Tibial nerve (tissue), 4 donors: ENCODE measurements around the gene RIOK1. TPM values are rescaled to one million over a fixed set of nuclear protein-coding genes. Genes with fewer than 3 reads are reported as not detected.

Experiments
- DNase-seq, 2 donors: peaks; one replicate each; pipeline ENCODE4 v3.0.0-alpha.2; 2019; ENCODE audit warnings: low spot score in 2 of 2
- H3K27ac ChIP-seq, 4 donors: fragments of 200-600 bp; sonication (generic) in 3 of 4; one replicate each; pipeline ENCODE4 v1.5.1; 2017 to 2019; ENCODE audit warnings: mild to moderate bottlenecking in 1 of 4
- H3K27me3 ChIP-seq, 2 donors: fragments of 200-600 bp; sonication (generic) in 1 of 2; one replicate each; pipeline versions ENCODE4 v1.5.1 to v1.6.0; 2017 to 2019
- H3K36me3 ChIP-seq, 3 donors: fragments of 200-600 bp; sonication (generic); one replicate each; pipeline ENCODE4 v1.5.1; 2018 to 2019
- H3K4me1 ChIP-seq, 4 donors: fragments of 200-600 bp; sonication (generic) in 3 of 4; one replicate each; pipeline ENCODE4 v1.5.1; 2017 to 2019
- H3K4me3 ChIP-seq, 4 donors: fragments of 200-600 bp; sonication (generic) in 3 of 4; one replicate each; pipeline ENCODE4 v1.5.1; 2017 to 2019; ENCODE audit warnings: mild to moderate bottlenecking in 1 of 4, moderate library complexity in 1 of 4
- H3K9me3 ChIP-seq, 4 donors: fragments of 200-600 bp; sonication (generic) in 3 of 4; one replicate each; pipeline ENCODE4 v1.5.1; 2017 to 2019
- CTCF ChIP-seq, 5 experiments: fragments of 200-600 bp in 3 of 5; fragments of 450-650 bp in 2 of 5; sonication (generic) in 3 of 5; IDR thresholded peaks; one replicate each; pipeline ENCODE4 v1.5.1; 2016 to 2019; ENCODE audit warnings: antibody characterized with exemption in 5 of 5, mild to moderate bottlenecking in 3 of 5, moderate library complexity in 2 of 5
- EP300 ChIP-seq, 2 donors: sonication (generic); formaldehyde crosslinking; IDR thresholded peaks; one replicate each; pipeline ENCODE4 v1.6.1; 2017; ENCODE audit warnings: antibody characterized with exemption in 2 of 2, mild to moderate bottlenecking in 1 of 2
- POLR2A ChIP-seq, 2 donors: fragments of 450-650 bp; IDR thresholded peaks; one replicate each; pipeline ENCODE4 v1.6.1; 2017; ENCODE audit warnings: antibody characterized with exemption in 2 of 2, mild to moderate bottlenecking in 2 of 2, moderate library complexity in 2 of 2
- WGBS, 2 donors: methylation state at CpG; one replicate each; pipeline ENCODE4 v1.1.5; 2018; 5-methylcytosine and 5-hydroxymethylcytosine counted together
- total RNA-seq, 4 donors: library from RNA; depleted of rRNA; stranded (reverse); fragments of >200 nt; gene quantifications; one replicate each; pipeline ENCODE4 v1.1.0, GENCODE V29; 2016

The RIOK1 gene
- total RNA-seq, 4 donors from 2014 or later: 9.0 to 25.2 (median 12.9) TPM

- no peak for TF ChIP-seq CTCF (IDR thresholded peaks at IDR 0.05)
- TF ChIP-seq POLR2A (IDR thresholded peaks at IDR 0.05): no peak
- no peak for TF ChIP-seq EP300 (IDR thresholded peaks at IDR 0.05)
- Histone ChIP-seq H3K27ac (no peak overlapping the region), H3K4me3 (no peak overlapping the region), H3K27me3 (no peaks in the 10 kb centered on the region), H3K4me1 (no peaks in the 10 kb centered on the region), H3K36me3 (no peaks in the 10 kb centered on the region), H3K9me3 (no peaks in the 10 kb centered on the region)
- DNase-seq: no peak
- WGBS, 2 donors: 75 to 90% methylated on average over 1 of the region's 1 CpG
These were observed 8.5 kb upstream of the RIOK1 start for GRCh38 chr6:7381092-7381491.

- H3K4me1 ChIP-seq: peaks cover 0 to 32% (median 16%) of the 10 kb centered on the region in 4 donors
- peak overlapping the region; percentile 69 to 97 (median 90) for H3K27ac ChIP-seq
- H3K4me3 ChIP-seq: peak overlapping the region; percentile 62 to 93 (median 70)
- WGBS, 2 donors: 0% methylated on average over 8 to 11 of the region's 11 CpGs
- peaks cover 0 to 12% (median 0%) of the 10 kb centered on the region in 3 donors for H3K36me3 ChIP-seq
- no peak for TF ChIP-seq CTCF (IDR thresholded peaks at IDR 0.05)
- TF ChIP-seq POLR2A (IDR thresholded peaks at IDR 0.05): no peak
- TF ChIP-seq EP300 (IDR thresholded peaks at IDR 0.05): no peak
- no peaks in the 10 kb centered on the region for H3K27me3 ChIP-seq
- no peaks in the 10 kb centered on the region for H3K9me3 ChIP-seq
- no peak for DNase-seq
These were observed 502 bp upstream of the RIOK1 start for GRCh38 chr6:7389162-7389450.

- no peak for DNase-seq
- Histone ChIP-seq H3K36me3 (peaks cover 0 to 22% (median 0%) of the 10 kb centered on the region in 3 donors), H3K9me3 (no peaks in the 10 kb centered on the region), H3K4me3 (peak overlapping the region; percentile 62 to 93 (median 70)), H3K4me1 (peaks cover 0 to 32% (median 16%) of the 10 kb centered on the region in 4 donors), H3K27ac (peak overlapping the region; percentile 69 to 97 (median 90)), H3K27me3 (no peaks in the 10 kb centered on the region)
- WGBS, 2 donors: 2 to 4% methylated on average over 14 of the region's 14 CpGs
- TF ChIP-seq CTCF (IDR thresholded peaks at IDR 0.05) (peak in 1 of 5 experiments; percentile 3), POLR2A (IDR thresholded peaks at IDR 0.05) (no peak)
These were observed 744 bp downstream of the RIOK1 start for GRCh38 chr6:7390226-7390878.

GRCh38 chr6:7391151-7391550, 1.5 kb downstream of the RIOK1 start:
- Histone ChIP-seq H3K9me3 (no peaks in the 10 kb centered on the region), H3K27me3 (no peaks in the 10 kb centered on the region), H3K4me3 (no peak overlapping the region), H3K27ac (no peak overlapping the region), H3K36me3 (peaks cover 0 to 30% (median 0%) of the 10 kb centered on the region in 3 donors), H3K4me1 (peaks cover 0 to 32% (median 16%) of the 10 kb centered on the region in 4 donors)
- DNase-seq: no peak
- 82 to 86% methylated on average over 4 of the region's 4 CpGs for WGBS, 2 donors
- TF ChIP-seq EP300 (IDR thresholded peaks at IDR 0.05): no peak
- TF ChIP-seq POLR2A (IDR thresholded peaks at IDR 0.05): no peak
- TF ChIP-seq CTCF (IDR thresholded peaks at IDR 0.05): no peak

- WGBS, 2 donors: 81 to 82% methylated on average over 6 of the region's 6 CpGs
- Histone ChIP-seq H3K27me3 (no peaks in the 10 kb centered on the region), H3K27ac (no peak overlapping the region), H3K4me1 (peaks cover 0 to 32% (median 16%) of the 10 kb centered on the region in 4 donors), H3K36me3 (peaks cover 0 to 42% (median 0%) of the 10 kb centered on the region in 3 donors), H3K4me3 (no peak overlapping the region), H3K9me3 (no peaks in the 10 kb centered on the region)
- TF ChIP-seq CTCF (IDR thresholded peaks at IDR 0.05) (no peak), EP300 (IDR thresholded peaks at IDR 0.05) (no peak), POLR2A (IDR thresholded peaks at IDR 0.05) (no peak)
- no peak for DNase-seq
These were observed 2.8 kb downstream of the RIOK1 start for GRCh38 chr6:7392402-7392801.
